Measurements from ENCODE around the gene VAMP4.

DNA sequence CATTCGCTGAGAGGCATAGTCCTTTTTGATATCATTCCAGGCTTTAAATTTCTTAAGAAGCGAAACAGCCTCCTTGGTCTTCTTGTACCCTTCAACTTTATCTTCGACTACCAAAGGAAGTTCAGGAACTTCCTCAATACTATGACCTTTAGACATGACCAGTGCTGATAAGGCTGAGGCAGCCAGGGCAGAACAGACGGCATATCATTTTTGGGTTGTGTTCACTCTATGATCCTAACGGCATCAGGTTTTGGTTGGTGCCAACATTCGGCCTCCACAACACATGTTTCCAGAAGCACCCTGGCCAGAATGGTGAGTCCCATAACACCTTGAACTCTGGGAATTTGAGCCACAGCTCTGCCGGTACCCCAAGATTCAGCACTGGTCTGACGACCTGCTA is 58.0 kb downstream of the VAMP4 start:
- TF ChIP-seq ZNF8 (CRISPR knock-in tag; IDR thresholded peaks at IDR 0.05) (no peak), ZFP30 (CRISPR knock-in tag; IDR thresholded peaks at IDR 0.05) (no peak), ESRRG (CRISPR knock-in tag; IDR thresholded peaks at IDR 0.05) (no peak), ZFP3 (CRISPR knock-in tag; IDR thresholded peaks at IDR 0.05) (no peak), ZNF70 (CRISPR knock-in tag; IDR thresholded peaks at IDR 0.05) (no peak), BACH2 (CRISPR knock-in tag; IDR thresholded peaks at IDR 0.05; ENCODE audit: borderline replicate concordance) (no peak), RARB (CRISPR knock-in tag; IDR thresholded peaks at IDR 0.05) (no peak), GLIS3 (CRISPR knock-in tag; IDR thresholded peaks at IDR 0.05) (no peak), ZC3H10 (CRISPR knock-in tag; IDR thresholded peaks at IDR 0.05) (no peak), ZNF565 (CRISPR knock-in tag; conservative IDR thresholded peaks at IDR 0.05; ENCODE audit: low read depth) (no peak), ARNTL (CRISPR knock-in tag; IDR thresholded peaks at IDR 0.05; ENCODE audit: borderline replicate concordance, low read depth) (no peak), CREB5 (CRISPR knock-in tag; IDR thresholded peaks at IDR 0.05; ENCODE audit: low read depth) (no peak)
- TF ChIP-seq, protein P1, sequence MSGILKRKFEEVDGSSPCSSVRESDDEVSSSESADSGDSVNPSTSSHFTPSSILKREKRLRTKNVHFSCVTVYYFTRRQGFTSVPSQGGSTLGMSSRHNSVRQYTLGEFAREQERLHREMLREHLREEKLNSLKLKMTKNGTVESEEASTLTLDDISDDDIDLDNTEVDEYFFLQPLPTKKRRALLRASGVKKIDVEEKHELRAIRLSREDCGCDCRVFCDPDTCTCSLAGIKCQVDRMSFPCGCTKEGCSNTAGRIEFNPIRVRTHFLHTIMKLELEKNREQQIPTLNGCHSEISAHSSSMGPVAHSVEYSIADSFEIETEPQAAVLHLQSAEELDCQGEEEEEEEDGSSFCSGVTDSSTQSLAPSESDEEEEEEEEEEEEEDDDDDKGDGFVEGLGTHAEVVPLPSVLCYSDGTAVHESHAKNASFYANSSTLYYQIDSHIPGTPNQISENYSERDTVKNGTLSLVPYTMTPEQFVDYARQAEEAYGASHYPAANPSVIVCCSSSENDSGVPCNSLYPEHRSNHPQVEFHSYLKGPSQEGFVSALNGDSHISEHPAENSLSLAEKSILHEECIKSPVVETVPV (CRISPR knock-in tag; IDR thresholded peaks at IDR 0.05), result no peak
- TF ChIP-seq, protein P2, sequence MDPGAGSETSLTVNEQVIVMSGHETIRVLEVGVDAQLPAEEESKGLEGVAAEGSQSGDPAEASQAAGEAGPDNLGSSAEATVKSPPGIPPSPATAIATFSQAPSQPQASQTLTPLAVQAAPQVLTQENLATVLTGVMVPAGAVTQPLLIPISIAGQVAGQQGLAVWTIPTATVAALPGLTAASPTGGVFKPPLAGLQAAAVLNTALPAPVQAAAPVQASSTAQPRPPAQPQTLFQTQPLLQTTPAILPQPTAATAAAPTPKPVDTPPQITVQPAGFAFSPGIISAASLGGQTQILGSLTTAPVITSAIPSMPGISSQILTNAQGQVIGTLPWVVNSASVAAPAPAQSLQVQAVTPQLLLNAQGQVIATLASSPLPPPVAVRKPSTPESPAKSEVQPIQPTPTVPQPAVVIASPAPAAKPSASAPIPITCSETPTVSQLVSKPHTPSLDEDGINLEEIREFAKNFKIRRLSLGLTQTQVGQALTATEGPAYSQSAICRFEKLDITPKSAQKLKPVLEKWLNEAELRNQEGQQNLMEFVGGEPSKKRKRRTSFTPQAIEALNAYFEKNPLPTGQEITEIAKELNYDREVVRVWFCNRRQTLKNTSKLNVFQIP (CRISPR knock-in tag; IDR thresholded peaks at IDR 0.05; ENCODE audit: borderline replicate concordance, low read depth), result no peak
